ENCODE measurements around the gene PSTPIP1.

DNA sequence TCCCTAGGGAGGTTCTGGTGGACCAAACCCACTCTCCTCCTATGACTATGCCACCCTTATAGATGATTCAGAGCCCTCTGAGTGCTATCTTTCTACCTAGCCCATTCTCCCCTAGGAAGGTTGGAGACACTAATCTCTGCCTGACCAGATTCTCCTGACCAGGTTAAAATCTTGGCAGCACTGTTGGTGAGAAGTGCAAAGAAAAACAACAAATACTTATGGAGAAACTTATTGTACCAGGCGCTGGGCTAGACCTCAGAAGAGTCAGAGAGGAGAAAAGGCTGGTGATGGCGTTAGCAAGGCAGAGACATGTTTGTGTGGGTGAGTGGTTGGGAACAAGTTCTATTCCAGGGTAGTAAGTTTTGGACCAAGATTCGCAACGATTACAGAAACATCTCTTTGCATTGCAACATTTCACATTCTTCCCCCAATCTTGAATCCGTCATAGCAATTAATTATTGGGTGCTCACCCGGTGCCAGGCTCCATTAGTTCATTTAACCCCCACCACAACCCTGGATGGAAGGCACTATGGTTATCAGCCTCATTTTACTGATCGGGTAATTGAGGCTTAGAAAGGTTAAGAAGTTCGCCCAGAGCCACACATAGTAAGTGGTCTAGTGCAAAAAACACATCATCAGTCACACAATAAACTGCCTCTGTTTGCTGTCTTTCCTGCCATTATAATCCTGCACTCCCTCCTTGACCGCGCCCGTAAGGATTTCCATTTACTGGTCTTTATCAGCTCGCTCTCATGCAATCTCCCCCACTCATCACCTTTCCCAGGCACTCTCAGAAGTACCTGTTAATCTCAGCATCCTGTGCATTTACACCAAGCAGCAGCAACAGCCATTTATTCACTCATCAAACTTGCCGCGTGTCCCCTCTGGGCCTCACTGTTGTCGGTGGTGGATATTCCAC, 76.6 kb downstream of the PSTPIP1 start:
- TF ChIP-seq POLR2A (IDR thresholded peaks at IDR 0.05; ENCODE audit: insufficient read depth in 1 of 2, low read depth in 2 of 2, low read length in 2 of 2) (no peak), NFE2L1 (CRISPR knock-in tag; IDR thresholded peaks at IDR 0.05; ENCODE audit: borderline replicate concordance) (no peak), ELF3 (CRISPR knock-in tag; IDR thresholded peaks at IDR 0.05) (no peak), NFRKB (IDR thresholded peaks at IDR 0.05) (no peak), TCF7 (IDR thresholded peaks at IDR 0.05; ENCODE audit: low read depth) (no peak), ZNF296 (CRISPR knock-in tag; conservative IDR thresholded peaks at IDR 0.05) (no peak), KLF6 (CRISPR knock-in tag; IDR thresholded peaks at IDR 0.05) (no peak)
- TF ChIP-seq, protein P1, sequence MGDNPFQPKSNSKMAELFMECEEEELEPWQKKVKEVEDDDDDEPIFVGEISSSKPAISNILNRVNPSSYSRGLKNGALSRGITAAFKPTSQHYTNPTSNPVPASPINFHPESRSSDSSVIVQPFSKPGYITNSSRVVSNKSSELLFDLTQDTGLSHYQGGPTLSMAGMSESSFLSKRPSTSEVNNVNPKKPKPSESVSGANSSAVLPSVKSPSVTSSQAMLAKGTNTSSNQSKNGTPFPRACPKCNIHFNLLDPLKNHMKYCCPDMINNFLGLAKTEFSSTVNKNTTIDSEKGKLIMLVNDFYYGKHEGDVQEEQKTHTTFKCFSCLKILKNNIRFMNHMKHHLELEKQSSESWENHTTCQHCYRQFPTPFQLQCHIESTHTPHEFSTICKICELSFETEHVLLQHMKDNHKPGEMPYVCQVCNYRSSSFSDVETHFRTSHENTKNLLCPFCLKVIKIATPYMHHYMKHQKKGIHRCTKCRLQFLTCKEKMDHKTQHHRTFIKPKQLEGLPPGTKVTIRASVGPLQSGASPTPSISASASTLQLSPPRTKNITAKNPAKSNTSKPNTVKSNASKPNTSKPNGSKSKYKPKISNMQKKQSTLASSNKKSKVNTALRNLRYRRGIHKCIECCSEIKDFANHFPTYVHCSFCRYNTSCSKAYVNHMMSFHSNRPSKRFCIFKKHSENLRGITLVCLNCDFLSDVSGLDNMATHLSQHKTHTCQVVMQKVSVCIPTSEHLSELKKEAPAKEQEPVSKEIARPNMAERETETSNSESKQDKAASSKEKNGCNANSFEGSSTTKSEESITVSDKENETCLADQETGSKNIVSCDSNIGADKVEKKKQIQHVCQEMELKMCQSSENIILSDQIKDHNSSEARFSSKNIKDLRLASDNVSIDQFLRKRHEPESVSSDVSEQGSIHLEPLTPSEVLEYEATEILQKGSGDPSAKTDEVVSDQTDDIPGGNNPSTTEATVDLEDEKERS (CRISPR knock-in tag; IDR thresholded peaks at IDR 0.05): no peak
- TF ChIP-seq, protein P2, sequence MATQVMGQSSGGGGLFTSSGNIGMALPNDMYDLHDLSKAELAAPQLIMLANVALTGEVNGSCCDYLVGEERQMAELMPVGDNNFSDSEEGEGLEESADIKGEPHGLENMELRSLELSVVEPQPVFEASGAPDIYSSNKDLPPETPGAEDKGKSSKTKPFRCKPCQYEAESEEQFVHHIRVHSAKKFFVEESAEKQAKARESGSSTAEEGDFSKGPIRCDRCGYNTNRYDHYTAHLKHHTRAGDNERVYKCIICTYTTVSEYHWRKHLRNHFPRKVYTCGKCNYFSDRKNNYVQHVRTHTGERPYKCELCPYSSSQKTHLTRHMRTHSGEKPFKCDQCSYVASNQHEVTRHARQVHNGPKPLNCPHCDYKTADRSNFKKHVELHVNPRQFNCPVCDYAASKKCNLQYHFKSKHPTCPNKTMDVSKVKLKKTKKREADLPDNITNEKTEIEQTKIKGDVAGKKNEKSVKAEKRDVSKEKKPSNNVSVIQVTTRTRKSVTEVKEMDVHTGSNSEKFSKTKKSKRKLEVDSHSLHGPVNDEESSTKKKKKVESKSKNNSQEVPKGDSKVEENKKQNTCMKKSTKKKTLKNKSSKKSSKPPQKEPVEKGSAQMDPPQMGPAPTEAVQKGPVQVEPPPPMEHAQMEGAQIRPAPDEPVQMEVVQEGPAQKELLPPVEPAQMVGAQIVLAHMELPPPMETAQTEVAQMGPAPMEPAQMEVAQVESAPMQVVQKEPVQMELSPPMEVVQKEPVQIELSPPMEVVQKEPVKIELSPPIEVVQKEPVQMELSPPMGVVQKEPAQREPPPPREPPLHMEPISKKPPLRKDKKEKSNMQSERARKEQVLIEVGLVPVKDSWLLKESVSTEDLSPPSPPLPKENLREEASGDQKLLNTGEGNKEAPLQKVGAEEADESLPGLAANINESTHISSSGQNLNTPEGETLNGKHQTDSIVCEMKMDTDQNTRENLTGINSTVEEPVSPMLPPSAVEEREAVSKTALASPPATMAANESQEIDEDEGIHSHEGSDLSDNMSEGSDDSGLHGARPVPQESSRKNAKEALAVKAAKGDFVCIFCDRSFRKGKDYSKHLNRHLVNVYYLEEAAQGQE (IDR thresholded peaks at IDR 0.05; ENCODE audit: borderline replicate concordance in 1 of 2, low read depth in 1 of 2, low read length in 2 of 2): no peak
- TF ChIP-seq, protein P3, sequence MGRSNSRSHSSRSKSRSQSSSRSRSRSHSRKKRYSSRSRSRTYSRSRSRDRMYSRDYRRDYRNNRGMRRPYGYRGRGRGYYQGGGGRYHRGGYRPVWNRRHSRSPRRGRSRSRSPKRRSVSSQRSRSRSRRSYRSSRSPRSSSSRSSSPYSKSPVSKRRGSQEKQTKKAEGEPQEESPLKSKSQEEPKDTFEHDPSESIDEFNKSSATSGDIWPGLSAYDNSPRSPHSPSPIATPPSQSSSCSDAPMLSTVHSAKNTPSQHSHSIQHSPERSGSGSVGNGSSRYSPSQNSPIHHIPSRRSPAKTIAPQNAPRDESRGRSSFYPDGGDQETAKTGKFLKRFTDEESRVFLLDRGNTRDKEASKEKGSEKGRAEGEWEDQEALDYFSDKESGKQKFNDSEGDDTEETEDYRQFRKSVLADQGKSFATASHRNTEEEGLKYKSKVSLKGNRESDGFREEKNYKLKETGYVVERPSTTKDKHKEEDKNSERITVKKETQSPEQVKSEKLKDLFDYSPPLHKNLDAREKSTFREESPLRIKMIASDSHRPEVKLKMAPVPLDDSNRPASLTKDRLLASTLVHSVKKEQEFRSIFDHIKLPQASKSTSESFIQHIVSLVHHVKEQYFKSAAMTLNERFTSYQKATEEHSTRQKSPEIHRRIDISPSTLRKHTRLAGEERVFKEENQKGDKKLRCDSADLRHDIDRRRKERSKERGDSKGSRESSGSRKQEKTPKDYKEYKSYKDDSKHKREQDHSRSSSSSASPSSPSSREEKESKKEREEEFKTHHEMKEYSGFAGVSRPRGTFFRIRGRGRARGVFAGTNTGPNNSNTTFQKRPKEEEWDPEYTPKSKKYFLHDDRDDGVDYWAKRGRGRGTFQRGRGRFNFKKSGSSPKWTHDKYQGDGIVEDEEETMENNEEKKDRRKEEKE (IDR thresholded peaks at IDR 0.05): no peak
- TF ChIP-seq, protein P4, sequence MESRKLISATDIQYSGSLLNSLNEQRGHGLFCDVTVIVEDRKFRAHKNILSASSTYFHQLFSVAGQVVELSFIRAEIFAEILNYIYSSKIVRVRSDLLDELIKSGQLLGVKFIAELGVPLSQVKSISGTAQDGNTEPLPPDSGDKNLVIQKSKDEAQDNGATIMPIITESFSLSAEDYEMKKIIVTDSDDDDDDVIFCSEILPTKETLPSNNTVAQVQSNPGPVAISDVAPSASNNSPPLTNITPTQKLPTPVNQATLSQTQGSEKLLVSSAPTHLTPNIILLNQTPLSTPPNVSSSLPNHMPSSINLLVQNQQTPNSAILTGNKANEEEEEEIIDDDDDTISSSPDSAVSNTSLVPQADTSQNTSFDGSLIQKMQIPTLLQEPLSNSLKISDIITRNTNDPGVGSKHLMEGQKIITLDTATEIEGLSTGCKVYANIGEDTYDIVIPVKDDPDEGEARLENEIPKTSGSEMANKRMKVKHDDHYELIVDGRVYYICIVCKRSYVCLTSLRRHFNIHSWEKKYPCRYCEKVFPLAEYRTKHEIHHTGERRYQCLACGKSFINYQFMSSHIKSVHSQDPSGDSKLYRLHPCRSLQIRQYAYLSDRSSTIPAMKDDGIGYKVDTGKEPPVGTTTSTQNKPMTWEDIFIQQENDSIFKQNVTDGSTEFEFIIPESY (CRISPR knock-in tag; IDR thresholded peaks at IDR 0.05): no peak

Data from HepG2 (cell line).